SK-N-SH (cell line): ENCODE data around the gene CIC. TPM values are rescaled to one million over a fixed set of nuclear protein-coding genes. Genes with fewer than 3 reads are reported as not detected.

Experiments
- CTCF ChIA-PET: fragments of 300-600, 350-600 bp; formaldehyde crosslinking; extraction: SDS; loops from one replicate; lab custom pipeline; 2021; lab: Yijun Ruan, JAX
- POLR2A ChIA-PET: fragments of 350-600 bp; sonication (Branson Sonifier 250); formaldehyde crosslinking; extraction: SDS; loops from one replicate; lab custom pipeline; 2020; ENCODE audit warnings: antibody characterized with exemption, inconsistent platforms; lab: Yijun Ruan, JAX
- DNase-seq: peaks from one replicate; pipeline ENCODE4 v3.0.0; 2012
- H2AFZ ChIP-seq: fragments of 200-600 bp; sonication (generic); 2 replicates; pipeline ENCODE4 v1.8.1; 2016; ENCODE audit warnings: antibody characterized with exemption, mild to moderate bottlenecking, low read depth
- H3F3A ChIP-seq: fragments of 200-600 bp; sonication (generic); replicated peaks from 2 replicates; pipeline ENCODE3; 2016; ENCODE audit warnings: antibody characterized with exemption, mild to moderate bottlenecking; ENCODE audit not compliant: insufficient read depth
- H3K27ac ChIP-seq, 2 experiments: fragments of 200-500 bp in 1 of 2; fragments of 200-600 bp in 1 of 2; sonication (Bioruptor generic) in 1 of 2; sonication (generic), shearing (Covaris generic) in 1 of 2; 2 replicates each; pipeline versions ENCODE4 v1.5.1 to v1.6.1; 2014 to 2016; ENCODE audit warnings: low read depth in 2 of 2, inconsistent platforms in 1 of 2, low read length in 1 of 2, mild to moderate bottlenecking in 1 of 2, mixed read lengths in 1 of 2
- H3K27me3 ChIP-seq: fragments of 200-600 bp; sonication (generic), shearing (Covaris generic); 2 replicates; pipeline ENCODE4 v1.6.1; 2016; ENCODE audit warnings: mixed run types; ENCODE audit not compliant: insufficient read depth
- H3K36me3 ChIP-seq, 2 experiments: fragments of 200-500 bp in 1 of 2; fragments of 200-600 bp in 1 of 2; sonication (Bioruptor generic) in 1 of 2; sonication (generic) in 1 of 2; replicated peaks in 1 of 2; 2 replicates each; pipeline versions ENCODE3 to v1.5.1; 2014 to 2016; ENCODE audit warnings: low read length in 1 of 2, mild to moderate bottlenecking in 1 of 2; ENCODE audit not compliant: insufficient read depth in 2 of 2, control insufficient read depth in 1 of 2
- H3K4me1 ChIP-seq, 2 experiments: fragments of 200-500 bp in 1 of 2; fragments of 200-600 bp in 1 of 2; sonication (Bioruptor generic) in 1 of 2; sonication (generic), shearing (Covaris generic) in 1 of 2; 2 replicates each; pipeline versions ENCODE4 v1.5.1 to v1.6.1; 2014 to 2016; ENCODE audit warnings: low read depth in 1 of 2, low read length in 1 of 2, mixed run types in 1 of 2; ENCODE audit not compliant: insufficient read depth in 2 of 2, control insufficient read depth in 1 of 2
- H3K4me2 ChIP-seq: fragments of 200-600 bp; sonication (generic), shearing (Covaris generic); 2 replicates; pipeline ENCODE4 v1.6.1; 2017; ENCODE audit warnings: mixed run types
- H3K4me3 ChIP-seq, 2 experiments: fragments of 200-500 bp in 1 of 2; fragments of 200-600 bp in 1 of 2; sonication (Bioruptor generic) in 1 of 2; sonication (generic), shearing (Covaris generic) in 1 of 2; 2 replicates each; pipeline versions ENCODE4 v1.5.1 to v1.8.1; 2014 to 2016; ENCODE audit warnings: low read depth in 2 of 2, inconsistent platforms in 1 of 2, low read length in 1 of 2, mild to moderate bottlenecking in 1 of 2, mixed read lengths in 1 of 2, moderate library complexity in 1 of 2
- H3K79me2 ChIP-seq: fragments of 200-600 bp; sonication (generic); 2 replicates; pipeline ENCODE4 v1.8.1; 2017; ENCODE audit warnings: mild to moderate bottlenecking; ENCODE audit not compliant: insufficient read depth
- H3K9ac ChIP-seq: fragments of 200-600 bp; sonication (generic); 2 replicates; pipeline ENCODE4 v1.6.1; 2017; ENCODE audit warnings: mixed run types
- H3K9me2 ChIP-seq: fragments of 200-600 bp; sonication (generic); 2 replicates; pipeline ENCODE4 v1.6.1; 2017; ENCODE audit warnings: mixed run types
- H3K9me3 ChIP-seq: fragments of 200-600 bp; sonication (generic); 2 replicates; pipeline ENCODE4 v1.6.1; 2017; ENCODE audit warnings: mixed run types, mild to moderate bottlenecking, moderate library complexity
- H4K20me1 ChIP-seq: fragments of 200-600 bp; sonication (generic); 2 replicates; pipeline ENCODE4 v1.6.1; 2017; ENCODE audit warnings: mild to moderate bottlenecking, mixed run types; ENCODE audit not compliant: insufficient read depth
- CHD2 ChIP-seq: fragments of 150-350 bp; IDR thresholded peaks from 2 replicates; pipeline ENCODE4 v1.6.1; 2018; ENCODE audit warnings: low read length; ENCODE audit not compliant: partially characterized antibody
- CTCF ChIP-seq: fragments of 200-600 bp; sonication (generic); IDR thresholded peaks from 2 replicates; pipeline ENCODE4 v1.6.1; 2017; ENCODE audit warnings: antibody characterized with exemption, mild to moderate bottlenecking, moderate library complexity
- EP300 ChIP-seq, 2 experiments: IDR thresholded peaks; 2 replicates each; pipeline versions ENCODE4 v1.4.0 to v1.6.1; 2012; ENCODE audit warnings: borderline replicate concordance in 1 of 2, low read depth in 1 of 2, low read length in 1 of 2
- EZH2phosphoT487 ChIP-seq: fragments of 200-600 bp; sonication (generic); IDR thresholded peaks from 2 replicates; pipeline ENCODE4 v1.6.1; 2017; ENCODE audit warnings: low read depth, mixed run types, mild to moderate bottlenecking, antibody characterized with exemption, moderate library complexity, borderline replicate concordance
- FOSL2 ChIP-seq: IDR thresholded peaks from 2 replicates; pipeline ENCODE4 v1.4.0; 2012; ENCODE audit warnings: low read depth, mild to moderate bottlenecking, moderate library complexity, borderline replicate concordance
- FOXJ3 ChIP-seq: sonication (generic); formaldehyde crosslinking; IDR thresholded peaks from 2 replicates; pipeline ENCODE4 v1.5.1; 2020; ENCODE audit warnings: mild to moderate bottlenecking, missing genetic modification reagents
- FOXM1 ChIP-seq: IDR thresholded peaks from 2 replicates; pipeline ENCODE4 v1.4.0; 2012; ENCODE audit warnings: low read depth, mild to moderate bottlenecking
- GATA2 ChIP-seq: sonication (generic); formaldehyde crosslinking; IDR thresholded peaks from 2 replicates; pipeline ENCODE4 v1.5.0; 2020; ENCODE audit warnings: mild to moderate bottlenecking, missing genetic modification reagents
- JUND ChIP-seq: IDR thresholded peaks from 2 replicates; pipeline ENCODE4 v1.4.0; 2012
- MAX ChIP-seq: IDR thresholded peaks from 2 replicates; pipeline ENCODE4 v1.4.0; 2012; ENCODE audit warnings: low read depth
- NFIC ChIP-seq: IDR thresholded peaks from 2 replicates; pipeline ENCODE4 v1.4.0; 2012; ENCODE audit warnings: borderline replicate concordance
- NRF1 ChIP-seq: IDR thresholded peaks from 2 replicates; pipeline ENCODE4 v1.6.1; 2012; ENCODE audit warnings: low read depth, mild to moderate bottlenecking, low read length
- POLR2AphosphoS5 ChIP-seq: IDR thresholded peaks from 2 replicates; pipeline ENCODE4 v1.6.1; 2012; ENCODE audit warnings: low read depth, low read length
- RAD21 ChIP-seq: IDR thresholded peaks from 2 replicates; pipeline ENCODE4 v1.6.1; 2012; ENCODE audit warnings: mild to moderate bottlenecking, low read length
- RCOR1 ChIP-seq: fragments of 150-350 bp; IDR thresholded peaks from 2 replicates; pipeline ENCODE4 v1.6.1; 2017; ENCODE audit warnings: antibody characterized with exemption, low read length
- RXRA ChIP-seq: IDR thresholded peaks from 2 replicates; pipeline ENCODE4 v1.4.0; 2012; ENCODE audit warnings: low read depth, mild to moderate bottlenecking, borderline replicate concordance
- SIN3A ChIP-seq: IDR thresholded peaks from 2 replicates; pipeline ENCODE4 v1.6.1; 2012; ENCODE audit warnings: low read depth, mild to moderate bottlenecking, low read length, moderate library complexity, borderline replicate concordance
- SMC3 ChIP-seq: IDR thresholded peaks from 2 replicates; pipeline ENCODE4 v1.6.1; 2012; ENCODE audit warnings: low read depth, low read length, improper control_type of control experiment
- TAF1 ChIP-seq: IDR thresholded peaks from 2 replicates; pipeline ENCODE4 v1.6.1; 2012; ENCODE audit warnings: low read depth, mild to moderate bottlenecking, low read length, moderate library complexity, borderline replicate concordance
- TCF12 ChIP-seq: IDR thresholded peaks from 2 replicates; pipeline ENCODE4 v1.4.0; 2012
- USF1 ChIP-seq: IDR thresholded peaks from 2 replicates; pipeline ENCODE4 v1.4.0; 2012; ENCODE audit warnings: low read depth, borderline replicate concordance
- USF2 ChIP-seq: fragments of 150-350 bp; IDR thresholded peaks from 2 replicates; pipeline ENCODE4 v1.6.1; 2017; ENCODE audit warnings: antibody characterized with exemption, low read length, low read depth, borderline replicate concordance
- YY1 ChIP-seq: IDR thresholded peaks from 2 replicates; pipeline ENCODE4 v1.4.0; 2012; ENCODE audit warnings: low read depth, mild to moderate bottlenecking
- WGBS: methylation state at CpG from one replicate; pipeline ENCODE4 v1.1.6; 2017; ENCODE audit warnings: low lambda C conversion rate; 5-methylcytosine and 5-hydroxymethylcytosine counted together
- polyA plus RNA-seq, 3 experiments: library from polyadenylated mRNA; depleted of rRNA; stranded (reverse); fragments of >200 nt; gene quantifications; 2 replicates each; pipeline ENCODE4 v1.2.3, GENCODE V29; 2012

Gene CIC
- polyA plus RNA-seq, 1 of the 3 experiments (the other 2 are of a cell fraction) = 16.9 TPM

- Histone ChIP-seq H3K27me3 (no peaks in the 10 kb centered on the region), H3K4me3 (peak overlapping the region; percentile 74 to 88), H3K4me2 (peak overlapping the region; percentile 84), H3K9me2 (no peaks in the 10 kb centered on the region), H3K36me3 (peaks cover 0 to 10% of the 10 kb centered on the region in 2 experiments), H4K20me1 (no peaks in the 10 kb centered on the region), H3K4me1 (peaks cover 13 to 29% of the 10 kb centered on the region in 2 experiments; a peak in 3 of 4 replicates), H3K9me3 (no peaks in the 10 kb centered on the region), H3K79me2 (peaks cover 34% of the 10 kb centered on the region), H2AFZ (peak overlapping the region; percentile 66), H3K27ac (peak overlapping the region; percentile 92 to 98; a peak in 3 of 4 replicates), H3F3A (peaks cover 8% of the 10 kb centered on the region), H3K9ac (peak overlapping the region; percentile 99)
- POLR2A ChIA-PET = no interaction called here
- WGBS = 24% methylated on average over 13 of the region's 13 CpGs
- DNase-seq = no peak
- CTCF ChIA-PET = interaction anchor here (0.9 kb wide), 1 partner anchor 12 kb away, joined by 3 read pairs; no protein-coding TSS in a partner anchor
- TF ChIP-seq TCF12 = no peak
Measured at GRCh38 chr19:42267644-42268141, 1.4 kb upstream of the CIC start.

- POLR2A ChIA-PET = no interaction called here
- TF ChIP-seq USF2 = no peak; the same call in 1 of the 2 replicates
- peak; percentile 44; the same call in 1 of the 2 replicates for TF ChIP-seq RCOR1
- no peak for TF ChIP-seq NRF1
- no peak for TF ChIP-seq GATA2 (CRISPR knock-in tag)
- TF ChIP-seq FOXM1 = no peak
- TF ChIP-seq SMC3 = peak; percentile 17; the same call in 1 of the 2 replicates
- TF ChIP-seq FOXJ3 = 0 out of 2 replicates have a peak, but pooled peaks have one; percentile 34
- peak; percentile 33; the same call in 1 of the 2 replicates for TF ChIP-seq JUND
- TF ChIP-seq POLR2AphosphoS5 = no peak
- no peak for TF ChIP-seq CTCF
- no peak for TF ChIP-seq RXRA
- peak; percentile 88 for TF ChIP-seq MAX
- no peak; the same call in 1 of the 2 replicates for TF ChIP-seq RAD21
- no peak for TF ChIP-seq EZH2phosphoT487
- peak; percentile 42; the same call in 1 of the 2 replicates for TF ChIP-seq USF1
- TF ChIP-seq EP300 (IDR thresholded peaks at IDR 0.05; ENCODE audit: borderline replicate concordance in 1 of 2, low read depth in 1 of 2, low read length in 1 of 2) = peak; percentile 47 to 90; a peak in 2 of 4 replicates
- peak; percentile 46; the same call in 1 of the 2 replicates for TF ChIP-seq TAF1
- no peak for TF ChIP-seq NFIC
- TF ChIP-seq CHD2 = peak; percentile 98
- TF ChIP-seq YY1 = no peak
- TF ChIP-seq FOSL2 = no peak; the same call in 1 of the 2 replicates
- no peak for TF ChIP-seq SIN3A
Measured at GRCh38 chr19:42268142-42268703, 829 bp upstream of the CIC start.

More at GRCh38 chr19:42268142-42268703, 829 bp upstream of the CIC start:
- H4K20me1 ChIP-seq = no peaks in the 10 kb centered on the region
- H3K9me2 ChIP-seq = no peaks in the 10 kb centered on the region
- H3K27ac ChIP-seq = peak overlapping the region; percentile 98 to 99
- H3K27me3 ChIP-seq = no peaks in the 10 kb centered on the region
- CTCF ChIA-PET = no interaction called here
- H3K4me1 ChIP-seq = peaks cover 13 to 29% of the 10 kb centered on the region in 2 experiments; a peak in 3 of 4 replicates
- peaks cover 0 to 15% of the 10 kb centered on the region in 2 experiments for H3K36me3 ChIP-seq
- peak overlapping the region; percentile 80 for H2AFZ ChIP-seq
- no peaks in the 10 kb centered on the region for H3K9me3 ChIP-seq
- H3K4me3 ChIP-seq = peak overlapping the region; percentile 74 to 88
- peaks cover 39% of the 10 kb centered on the region for H3K79me2 ChIP-seq
- under 1% methylated on average over 25 of the region's 46 CpGs for WGBS
- peaks cover 8% of the 10 kb centered on the region for H3F3A ChIP-seq
- H3K9ac ChIP-seq = peak overlapping the region; percentile 99
- peak; percentile 89 for DNase-seq
- peak overlapping the region; percentile 84 for H3K4me2 ChIP-seq
